HG02938 (cell line): ENCODE results near the gene PHACTR4.
"Not testable (repeated sequence)": the region's sequence is repeated elsewhere in the genome, so short reads cannot be mapped to it uniquely, and the experiment has no call there.

Experiments used
- ATAC-seq: cut with Tn5 transposase; IDR thresholded peaks from one replicate; pipeline ENCODE4 v1.9.1; 2021; ENCODE audit warnings: mild to moderate bottlenecking, moderate library complexity; ENCODE audit not compliant: unreplicated experiment

PHACTR4 gene

GRCh38 chr1:28519946-28520725 is 150.6 kb downstream of the PHACTR4 start:
- ATAC-seq, result no peak

- ATAC-seq, result not testable (repeated sequence)
These were observed 151.3 kb downstream of the PHACTR4 start for GRCh38 chr1:28520796-28521195.

DNA sequence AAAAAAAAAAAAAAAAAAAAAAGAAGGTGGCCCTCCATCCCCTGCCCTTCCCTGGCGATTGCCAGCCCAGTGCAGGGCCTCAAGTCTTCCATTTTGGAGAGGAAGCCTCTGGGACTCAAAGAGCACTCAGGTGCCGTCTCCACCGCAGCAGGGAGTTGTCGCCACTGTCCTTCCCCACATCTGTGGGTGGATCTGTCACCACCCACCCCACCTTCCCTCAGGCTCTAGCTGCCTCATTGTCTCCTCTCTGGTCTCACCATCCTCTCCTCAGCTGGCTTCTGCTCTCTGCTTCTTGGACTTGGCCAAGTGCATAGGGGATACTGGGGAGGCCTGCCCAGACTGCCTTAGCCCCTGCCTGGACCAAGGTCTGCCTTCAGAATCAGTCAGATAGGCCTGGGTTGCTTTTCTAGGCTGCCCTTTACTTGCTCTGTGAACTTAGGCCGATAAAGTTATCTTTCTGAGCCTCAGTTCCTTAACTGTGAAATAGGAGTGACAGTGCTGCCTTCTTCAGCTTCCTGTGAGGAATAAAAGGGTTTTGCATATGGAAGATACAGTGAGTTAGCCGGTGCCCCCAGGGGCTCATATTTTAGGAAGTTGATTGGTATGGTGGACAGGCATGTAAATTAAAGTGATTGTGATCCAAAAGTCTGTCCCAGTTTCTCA is 152.1 kb downstream of the PHACTR4 start:
- no peak for ATAC-seq

GRCh38 chr1:28522537-28522936 is 153.0 kb downstream of the PHACTR4 start:
- not testable (repeated sequence) for ATAC-seq

GRCh38 chr1:28525002-28525642 is 155.6 kb downstream of the PHACTR4 start:
- not testable (repeated sequence) for ATAC-seq

DNA sequence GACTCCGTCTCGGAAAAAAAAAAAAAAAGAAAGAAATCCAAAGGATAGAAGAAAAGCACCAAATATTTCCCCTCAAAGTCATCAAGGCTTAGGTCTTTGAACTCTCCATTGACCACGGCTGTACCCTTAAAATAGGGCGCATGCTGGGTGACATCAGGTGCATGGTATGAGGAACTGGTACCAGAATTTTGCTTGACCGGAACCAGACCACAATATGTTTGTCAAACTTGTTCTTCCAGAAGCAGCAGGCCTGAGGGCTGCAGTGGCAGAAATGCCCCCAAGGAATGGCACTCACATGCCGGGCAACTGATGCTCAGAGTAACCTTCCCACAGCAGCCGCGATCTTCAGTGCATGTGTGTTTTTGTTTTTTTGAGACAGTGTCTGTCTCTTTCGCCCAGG is 157.3 kb downstream of the PHACTR4 start:
- no peak for ATAC-seq

DNA sequence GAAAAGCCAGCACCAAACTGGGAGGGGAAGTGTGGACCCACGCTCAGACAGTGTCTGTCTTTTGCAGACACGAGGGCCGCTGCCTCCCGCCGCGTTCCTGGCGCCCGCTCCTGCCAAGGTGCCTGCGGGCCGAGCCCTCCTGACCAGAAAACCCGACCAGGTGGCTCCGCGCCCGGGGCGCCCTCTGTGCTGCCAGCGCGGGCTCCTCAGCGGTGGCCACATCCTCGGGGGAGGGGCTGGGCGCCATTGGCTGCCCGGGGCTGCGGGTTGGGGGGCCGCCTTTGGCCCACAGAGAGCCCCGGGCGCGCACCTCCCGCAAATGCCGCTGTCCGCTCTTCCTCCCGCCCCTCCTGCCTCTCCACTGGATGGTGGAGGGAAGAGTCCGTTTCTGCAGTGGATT is 160.9 kb downstream of the PHACTR4 start:
- no peak for ATAC-seq

- no peak for ATAC-seq
These were observed 165.1 kb downstream of the PHACTR4 start for GRCh38 chr1:28534671-28535070.

DNA sequence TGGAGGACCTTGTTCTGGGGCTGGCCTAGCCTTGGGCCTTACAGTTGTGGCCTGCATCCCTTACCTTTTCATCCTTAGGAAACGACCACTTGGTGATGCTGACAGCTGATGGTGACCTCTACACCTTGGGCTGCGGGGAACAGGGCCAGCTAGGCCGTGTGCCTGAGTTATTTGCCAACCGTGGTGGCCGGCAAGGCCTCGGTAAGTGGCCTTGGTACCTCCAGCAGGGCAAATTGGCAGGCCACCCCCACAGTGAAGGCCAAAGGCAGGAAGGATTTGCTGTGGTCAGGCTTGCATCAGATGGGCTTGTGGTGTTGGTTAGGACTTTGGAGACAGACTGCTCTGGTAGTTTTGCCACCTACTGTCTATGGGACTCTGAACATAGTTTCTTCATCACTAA is 165.6 kb downstream of the PHACTR4 start:
- ATAC-seq, result no peak

GRCh38 chr1:28537457-28538199 is 168.1 kb downstream of the PHACTR4 start:
- ATAC-seq, result no peak

DNA sequence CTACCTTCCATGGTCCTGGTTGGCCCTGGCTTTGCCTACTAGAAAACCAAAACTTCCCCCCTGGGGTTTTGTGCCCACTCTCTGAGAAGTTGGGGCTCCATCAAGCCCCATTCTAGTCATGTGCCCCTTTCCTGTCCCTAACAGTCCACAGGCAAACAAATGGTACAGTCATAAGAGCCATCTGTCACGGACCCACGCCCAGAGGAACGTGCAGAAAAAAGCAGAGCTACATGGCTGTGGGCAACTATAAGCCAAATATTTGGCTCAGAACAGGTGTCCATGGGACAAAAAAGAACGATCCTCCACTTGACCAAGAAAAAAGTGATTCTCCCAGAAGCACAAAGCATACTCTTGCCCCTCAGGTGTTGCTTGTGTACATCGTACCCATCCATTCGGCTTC is 168.7 kb downstream of the PHACTR4 start:
- no peak for ATAC-seq

DNA sequence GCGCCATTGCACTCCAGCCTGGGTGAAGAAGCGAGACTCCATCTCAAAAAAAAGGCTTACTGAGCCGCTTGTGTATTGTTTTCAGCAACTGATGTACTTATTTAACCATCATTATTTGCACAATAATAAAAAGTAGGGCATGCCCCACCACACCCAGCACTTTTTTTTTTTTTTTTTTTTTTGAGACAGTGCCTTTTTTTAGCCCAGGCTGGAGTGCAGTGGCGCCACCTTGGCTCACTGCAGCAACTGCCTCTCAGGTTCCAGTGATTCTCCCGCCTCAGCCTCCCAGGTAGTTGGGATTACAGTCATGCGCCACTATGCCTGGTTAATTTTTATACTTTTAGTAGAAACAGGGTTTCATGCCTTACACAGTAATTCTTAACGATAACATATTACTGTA is 171.1 kb downstream of the PHACTR4 start:
- no peak for ATAC-seq

- not testable (repeated sequence) for ATAC-seq
These were observed 172.0 kb downstream of the PHACTR4 start for GRCh38 chr1:28541414-28542015.

DNA sequence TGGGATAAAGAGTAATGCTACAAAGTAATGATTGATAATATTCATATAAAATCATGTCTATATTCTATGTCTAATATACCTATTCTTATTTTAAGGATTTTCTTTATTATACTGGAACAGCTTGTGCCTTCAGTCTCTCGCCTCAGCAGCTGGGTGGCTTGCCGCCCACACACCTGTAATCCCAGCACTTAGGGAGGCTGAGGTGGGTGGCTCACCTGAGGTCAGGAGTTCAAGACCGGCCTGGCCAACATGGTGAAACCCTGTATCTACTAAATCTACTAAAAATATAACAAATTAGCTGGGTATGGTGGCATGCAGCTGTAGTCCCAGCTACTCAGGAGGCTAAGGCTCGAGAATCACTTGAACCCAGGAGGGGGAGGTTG is 175.7 kb downstream of the PHACTR4 start:
- ATAC-seq, result no peak

DNA sequence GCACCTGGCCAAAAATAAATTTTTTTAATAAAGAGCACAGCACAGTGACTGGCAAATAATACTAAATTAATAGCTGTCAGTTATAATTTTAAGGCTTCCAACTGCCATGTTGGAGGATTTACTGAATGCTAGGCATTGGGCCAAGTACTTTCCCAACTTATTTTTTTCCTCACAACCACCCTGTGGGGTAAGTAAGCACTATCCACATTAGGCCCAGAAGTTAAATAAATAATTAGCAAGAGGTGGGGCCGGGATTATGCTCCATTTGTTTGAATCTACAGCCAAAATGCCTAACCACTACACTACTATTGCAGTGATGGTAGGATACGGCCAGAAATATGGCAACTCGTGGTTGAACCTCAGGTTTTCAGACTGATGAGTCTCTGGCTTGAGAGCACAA is 178.8 kb downstream of the PHACTR4 start:
- no peak for ATAC-seq
